ENCODE results near the gene IL18BP. TPM values are rescaled to one million over a fixed set of nuclear protein-coding genes. Genes with fewer than 3 reads are reported as not detected.

Gene IL18BP
- total and polyA plus RNA-seq, 9 of the 15 experiments (the other 6 are each of a cell fraction or from before 2014, with no cell fraction given): 0.34 to 9.4 (median 3.2) TPM

GRCh38 chr11:72040491-72041363 is 42.0 kb downstream of the IL18BP start (continued):
- peak; percentile 67; the same call in 1 of the 2 replicates for TF ChIP-seq TOE1 (IDR thresholded peaks at IDR 0.05; ENCODE audit: borderline replicate concordance)
- no peak for TF ChIP-seq TOE1 (CRISPR knock-in tag; IDR thresholded peaks at IDR 0.05; ENCODE audit: borderline replicate concordance, low read depth)
- no peak for TF ChIP-seq RBM14 (IDR thresholded peaks at IDR 0.05; ENCODE audit: borderline replicate concordance, insufficient read depth, low read depth, low read length)
- TF ChIP-seq, protein P1, sequence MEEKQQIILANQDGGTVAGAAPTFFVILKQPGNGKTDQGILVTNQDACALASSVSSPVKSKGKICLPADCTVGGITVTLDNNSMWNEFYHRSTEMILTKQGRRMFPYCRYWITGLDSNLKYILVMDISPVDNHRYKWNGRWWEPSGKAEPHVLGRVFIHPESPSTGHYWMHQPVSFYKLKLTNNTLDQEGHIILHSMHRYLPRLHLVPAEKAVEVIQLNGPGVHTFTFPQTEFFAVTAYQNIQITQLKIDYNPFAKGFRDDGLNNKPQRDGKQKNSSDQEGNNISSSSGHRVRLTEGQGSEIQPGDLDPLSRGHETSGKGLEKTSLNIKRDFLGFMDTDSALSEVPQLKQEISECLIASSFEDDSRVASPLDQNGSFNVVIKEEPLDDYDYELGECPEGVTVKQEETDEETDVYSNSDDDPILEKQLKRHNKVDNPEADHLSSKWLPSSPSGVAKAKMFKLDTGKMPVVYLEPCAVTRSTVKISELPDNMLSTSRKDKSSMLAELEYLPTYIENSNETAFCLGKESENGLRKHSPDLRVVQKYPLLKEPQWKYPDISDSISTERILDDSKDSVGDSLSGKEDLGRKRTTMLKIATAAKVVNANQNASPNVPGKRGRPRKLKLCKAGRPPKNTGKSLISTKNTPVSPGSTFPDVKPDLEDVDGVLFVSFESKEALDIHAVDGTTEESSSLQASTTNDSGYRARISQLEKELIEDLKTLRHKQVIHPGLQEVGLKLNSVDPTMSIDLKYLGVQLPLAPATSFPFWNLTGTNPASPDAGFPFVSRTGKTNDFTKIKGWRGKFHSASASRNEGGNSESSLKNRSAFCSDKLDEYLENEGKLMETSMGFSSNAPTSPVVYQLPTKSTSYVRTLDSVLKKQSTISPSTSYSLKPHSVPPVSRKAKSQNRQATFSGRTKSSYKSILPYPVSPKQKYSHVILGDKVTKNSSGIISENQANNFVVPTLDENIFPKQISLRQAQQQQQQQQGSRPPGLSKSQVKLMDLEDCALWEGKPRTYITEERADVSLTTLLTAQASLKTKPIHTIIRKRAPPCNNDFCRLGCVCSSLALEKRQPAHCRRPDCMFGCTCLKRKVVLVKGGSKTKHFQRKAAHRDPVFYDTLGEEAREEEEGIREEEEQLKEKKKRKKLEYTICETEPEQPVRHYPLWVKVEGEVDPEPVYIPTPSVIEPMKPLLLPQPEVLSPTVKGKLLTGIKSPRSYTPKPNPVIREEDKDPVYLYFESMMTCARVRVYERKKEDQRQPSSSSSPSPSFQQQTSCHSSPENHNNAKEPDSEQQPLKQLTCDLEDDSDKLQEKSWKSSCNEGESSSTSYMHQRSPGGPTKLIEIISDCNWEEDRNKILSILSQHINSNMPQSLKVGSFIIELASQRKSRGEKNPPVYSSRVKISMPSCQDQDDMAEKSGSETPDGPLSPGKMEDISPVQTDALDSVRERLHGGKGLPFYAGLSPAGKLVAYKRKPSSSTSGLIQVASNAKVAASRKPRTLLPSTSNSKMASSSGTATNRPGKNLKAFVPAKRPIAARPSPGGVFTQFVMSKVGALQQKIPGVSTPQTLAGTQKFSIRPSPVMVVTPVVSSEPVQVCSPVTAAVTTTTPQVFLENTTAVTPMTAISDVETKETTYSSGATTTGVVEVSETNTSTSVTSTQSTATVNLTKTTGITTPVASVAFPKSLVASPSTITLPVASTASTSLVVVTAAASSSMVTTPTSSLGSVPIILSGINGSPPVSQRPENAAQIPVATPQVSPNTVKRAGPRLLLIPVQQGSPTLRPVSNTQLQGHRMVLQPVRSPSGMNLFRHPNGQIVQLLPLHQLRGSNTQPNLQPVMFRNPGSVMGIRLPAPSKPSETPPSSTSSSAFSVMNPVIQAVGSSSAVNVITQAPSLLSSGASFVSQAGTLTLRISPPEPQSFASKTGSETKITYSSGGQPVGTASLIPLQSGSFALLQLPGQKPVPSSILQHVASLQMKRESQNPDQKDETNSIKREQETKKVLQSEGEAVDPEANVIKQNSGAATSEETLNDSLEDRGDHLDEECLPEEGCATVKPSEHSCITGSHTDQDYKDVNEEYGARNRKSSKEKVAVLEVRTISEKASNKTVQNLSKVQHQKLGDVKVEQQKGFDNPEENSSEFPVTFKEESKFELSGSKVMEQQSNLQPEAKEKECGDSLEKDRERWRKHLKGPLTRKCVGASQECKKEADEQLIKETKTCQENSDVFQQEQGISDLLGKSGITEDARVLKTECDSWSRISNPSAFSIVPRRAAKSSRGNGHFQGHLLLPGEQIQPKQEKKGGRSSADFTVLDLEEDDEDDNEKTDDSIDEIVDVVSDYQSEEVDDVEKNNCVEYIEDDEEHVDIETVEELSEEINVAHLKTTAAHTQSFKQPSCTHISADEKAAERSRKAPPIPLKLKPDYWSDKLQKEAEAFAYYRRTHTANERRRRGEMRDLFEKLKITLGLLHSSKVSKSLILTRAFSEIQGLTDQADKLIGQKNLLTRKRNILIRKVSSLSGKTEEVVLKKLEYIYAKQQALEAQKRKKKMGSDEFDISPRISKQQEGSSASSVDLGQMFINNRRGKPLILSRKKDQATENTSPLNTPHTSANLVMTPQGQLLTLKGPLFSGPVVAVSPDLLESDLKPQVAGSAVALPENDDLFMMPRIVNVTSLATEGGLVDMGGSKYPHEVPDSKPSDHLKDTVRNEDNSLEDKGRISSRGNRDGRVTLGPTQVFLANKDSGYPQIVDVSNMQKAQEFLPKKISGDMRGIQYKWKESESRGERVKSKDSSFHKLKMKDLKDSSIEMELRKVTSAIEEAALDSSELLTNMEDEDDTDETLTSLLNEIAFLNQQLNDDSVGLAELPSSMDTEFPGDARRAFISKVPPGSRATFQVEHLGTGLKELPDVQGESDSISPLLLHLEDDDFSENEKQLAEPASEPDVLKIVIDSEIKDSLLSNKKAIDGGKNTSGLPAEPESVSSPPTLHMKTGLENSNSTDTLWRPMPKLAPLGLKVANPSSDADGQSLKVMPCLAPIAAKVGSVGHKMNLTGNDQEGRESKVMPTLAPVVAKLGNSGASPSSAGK (IDR thresholded peaks at IDR 0.05): no peak
- TF ChIP-seq SAP30 (IDR thresholded peaks at IDR 0.05; ENCODE audit: borderline replicate concordance, insufficient read depth, low read depth, low read length, poor library complexity, severe bottlenecking): peak; percentile 22
- no peak for TF ChIP-seq HNRNPUL1 (IDR thresholded peaks at IDR 0.05; ENCODE audit: low read length)
- TF ChIP-seq, protein P2, sequence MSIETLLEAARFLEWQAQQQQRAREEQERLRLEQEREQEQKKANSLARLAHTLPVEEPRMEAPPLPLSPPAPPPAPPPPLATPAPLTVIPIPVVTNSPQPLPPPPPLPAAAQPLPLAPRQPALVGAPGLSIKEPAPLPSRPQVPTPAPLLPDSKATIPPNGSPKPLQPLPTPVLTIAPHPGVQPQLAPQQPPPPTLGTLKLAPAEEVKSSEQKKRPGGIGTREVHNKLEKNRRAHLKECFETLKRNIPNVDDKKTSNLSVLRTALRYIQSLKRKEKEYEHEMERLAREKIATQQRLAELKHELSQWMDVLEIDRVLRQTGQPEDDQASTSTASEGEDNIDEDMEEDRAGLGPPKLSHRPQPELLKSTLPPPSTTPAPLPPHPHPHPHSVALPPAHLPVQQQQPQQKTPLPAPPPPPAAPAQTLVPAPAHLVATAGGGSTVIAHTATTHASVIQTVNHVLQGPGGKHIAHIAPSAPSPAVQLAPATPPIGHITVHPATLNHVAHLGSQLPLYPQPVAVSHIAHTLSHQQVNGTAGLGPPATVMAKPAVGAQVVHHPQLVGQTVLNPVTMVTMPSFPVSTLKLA (conservative IDR thresholded peaks at IDR 0.05): peak in 1 of 2 experiments; percentile 70; a peak in 3 of 4 replicates
- TF ChIP-seq RBM25 (IDR thresholded peaks at IDR 0.05; ENCODE audit: low read depth, low read length, severe bottlenecking): no peak
- TF ChIP-seq SMAD4 (CRISPR knock-in tag; conservative IDR thresholded peaks at IDR 0.05): 0 out of 2 replicates have a peak, but pooled peaks have one; percentile 26
- no peak for TF ChIP-seq TFAM (CRISPR knock-in tag; conservative IDR thresholded peaks at IDR 0.05)
- no peak for TF ChIP-seq EHMT2 (IDR thresholded peaks at IDR 0.05)
- no peak for TF ChIP-seq FOXK1 (CRISPR knock-in tag; IDR thresholded peaks at IDR 0.05; ENCODE audit: borderline replicate concordance)
- TF ChIP-seq TEAD1 (CRISPR knock-in tag; IDR thresholded peaks at IDR 0.05): no peak
